C4-2B (cell line): ENCODE measurements around the gene LRRTM4.

Experiments
- CTCF ChIP-seq: fragments of 450-650 bp; conservative IDR thresholded peaks from 2 replicates; pipeline ENCODE4 v1.5.1; 2017; ENCODE audit warnings: mild to moderate bottlenecking
- ZFX ChIP-seq: fragments of 450-650 bp; IDR thresholded peaks from 2 replicates; pipeline ENCODE4 v1.6.1; 2017

- TF ChIP-seq CTCF (no peak), ZFX (no peak)
Measured at GRCh38 chr2:76713312-76713711, 808.9 kb downstream of the LRRTM4 start.
